HG03175 (cell line): ENCODE results near the gene EPS8.
"Not testable (repeated sequence)": the region's sequence is repeated elsewhere in the genome, so short reads cannot be mapped to it uniquely, and the experiment has no call there.

Source experiments
- ATAC-seq: cut with Tn5 transposase; IDR thresholded peaks from one replicate; pipeline ENCODE4 v1.9.1; 2021; ENCODE audit warnings: mild to moderate bottlenecking, moderate library complexity; ENCODE audit not compliant: unreplicated experiment

The EPS8 gene

DNA sequence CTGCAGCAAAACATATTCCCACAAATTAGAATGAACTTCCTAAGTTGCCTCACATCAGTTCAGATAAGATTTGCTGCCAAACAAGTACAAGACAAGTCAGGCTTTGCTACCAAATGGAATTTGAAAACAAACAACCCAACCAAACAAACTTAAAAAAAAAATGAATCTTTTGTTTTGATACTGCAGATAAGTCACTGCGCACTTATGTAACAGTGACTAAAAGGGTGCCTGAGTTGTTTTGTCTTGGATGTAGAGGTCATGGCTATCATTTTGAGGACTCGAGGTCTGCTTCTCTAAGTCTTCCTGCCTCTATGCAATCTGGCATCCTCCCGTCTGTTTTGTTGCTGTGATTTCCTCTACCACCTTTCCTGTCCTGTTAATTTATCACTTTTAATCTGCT lies 11.1 kb upstream of the EPS8 start:
- ATAC-seq = no peak

DNA sequence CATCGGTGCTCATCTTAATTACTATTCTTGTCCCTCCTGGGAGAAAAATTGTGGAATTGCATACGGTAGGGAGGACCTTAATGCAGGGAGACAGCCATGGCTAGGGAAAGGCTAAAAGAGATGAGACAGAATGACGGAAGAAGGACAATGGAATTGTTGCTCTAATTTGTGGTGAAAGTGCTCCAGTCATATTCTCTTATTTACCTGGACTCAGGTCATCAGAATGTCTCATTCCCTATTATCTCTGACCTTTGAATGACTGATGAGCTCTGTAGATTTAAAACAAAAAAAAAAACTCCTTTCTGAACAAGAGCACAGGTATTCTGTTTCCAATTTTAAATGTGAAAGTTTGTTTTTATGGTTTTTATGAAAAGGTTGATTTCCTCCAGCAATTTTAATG lies 8.6 kb upstream of the EPS8 start:
- ATAC-seq = no peak

DNA sequence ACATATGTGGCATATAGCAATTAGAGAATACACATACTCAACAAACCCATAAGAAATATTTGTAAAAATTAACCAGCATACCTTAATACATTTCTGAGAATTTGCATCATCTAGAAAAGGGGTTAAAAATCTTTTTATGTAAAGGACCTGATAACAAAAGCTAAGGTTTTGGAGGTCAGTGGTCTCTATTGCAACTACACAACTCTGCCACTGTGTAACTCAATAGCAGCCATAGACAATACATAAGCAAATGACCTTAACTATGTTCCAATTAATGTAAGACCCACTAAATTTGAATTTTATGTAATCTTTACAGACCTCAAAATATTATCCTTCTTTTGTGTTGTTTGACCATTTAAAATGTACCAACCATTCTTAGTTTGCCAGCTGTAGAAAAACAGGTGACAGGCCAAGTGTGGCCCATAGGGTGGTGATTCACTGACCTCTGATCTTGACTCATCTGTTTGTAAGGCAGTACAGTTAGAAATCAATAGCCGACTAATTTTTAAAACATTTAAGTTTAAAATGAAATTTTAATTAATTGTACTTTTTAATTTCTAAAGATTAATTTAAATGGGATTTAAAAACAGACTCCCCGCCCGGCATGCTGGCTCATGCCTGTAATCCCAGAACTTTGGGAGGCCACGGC lies 7.4 kb upstream of the EPS8 start:
- no peak for ATAC-seq

DNA sequence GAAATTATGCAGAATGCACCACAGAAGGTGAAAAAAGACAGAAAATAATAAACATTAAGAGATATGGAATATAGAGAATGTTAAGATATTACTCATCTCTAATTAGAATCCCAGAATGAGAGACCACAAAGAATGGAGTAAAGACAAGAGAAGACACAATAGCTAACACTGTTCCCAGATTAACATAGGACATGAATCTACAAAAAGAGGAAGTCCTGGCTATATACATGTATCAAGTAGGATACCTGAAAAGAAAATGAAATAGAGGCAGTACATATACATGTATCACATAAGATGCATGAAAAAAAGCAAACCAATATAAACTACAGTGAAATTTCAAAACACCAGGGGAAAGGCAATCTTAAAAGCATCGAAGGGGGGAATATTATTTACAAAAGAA lies 5.6 kb upstream of the EPS8 start:
- ATAC-seq = no peak

DNA sequence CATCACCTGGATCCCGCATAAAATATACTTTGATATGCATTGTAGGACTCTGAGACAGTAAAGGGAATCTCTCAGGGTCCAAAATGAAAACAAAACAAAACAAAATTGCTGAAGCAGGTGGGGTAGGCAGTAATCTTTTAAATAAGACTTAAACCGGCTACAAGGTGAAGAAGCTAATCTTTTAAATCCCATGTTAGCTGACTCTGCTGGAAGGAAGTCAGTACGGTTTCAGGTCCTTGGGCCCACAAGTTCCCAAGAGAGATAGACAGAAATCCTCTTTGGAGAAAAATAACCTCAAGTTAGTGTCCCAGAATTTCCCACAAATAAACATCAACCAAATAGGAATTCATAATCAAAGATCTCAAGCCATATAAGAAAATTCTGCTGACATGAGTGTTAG lies 5.0 kb upstream of the EPS8 start:
- no peak for ATAC-seq

DNA sequence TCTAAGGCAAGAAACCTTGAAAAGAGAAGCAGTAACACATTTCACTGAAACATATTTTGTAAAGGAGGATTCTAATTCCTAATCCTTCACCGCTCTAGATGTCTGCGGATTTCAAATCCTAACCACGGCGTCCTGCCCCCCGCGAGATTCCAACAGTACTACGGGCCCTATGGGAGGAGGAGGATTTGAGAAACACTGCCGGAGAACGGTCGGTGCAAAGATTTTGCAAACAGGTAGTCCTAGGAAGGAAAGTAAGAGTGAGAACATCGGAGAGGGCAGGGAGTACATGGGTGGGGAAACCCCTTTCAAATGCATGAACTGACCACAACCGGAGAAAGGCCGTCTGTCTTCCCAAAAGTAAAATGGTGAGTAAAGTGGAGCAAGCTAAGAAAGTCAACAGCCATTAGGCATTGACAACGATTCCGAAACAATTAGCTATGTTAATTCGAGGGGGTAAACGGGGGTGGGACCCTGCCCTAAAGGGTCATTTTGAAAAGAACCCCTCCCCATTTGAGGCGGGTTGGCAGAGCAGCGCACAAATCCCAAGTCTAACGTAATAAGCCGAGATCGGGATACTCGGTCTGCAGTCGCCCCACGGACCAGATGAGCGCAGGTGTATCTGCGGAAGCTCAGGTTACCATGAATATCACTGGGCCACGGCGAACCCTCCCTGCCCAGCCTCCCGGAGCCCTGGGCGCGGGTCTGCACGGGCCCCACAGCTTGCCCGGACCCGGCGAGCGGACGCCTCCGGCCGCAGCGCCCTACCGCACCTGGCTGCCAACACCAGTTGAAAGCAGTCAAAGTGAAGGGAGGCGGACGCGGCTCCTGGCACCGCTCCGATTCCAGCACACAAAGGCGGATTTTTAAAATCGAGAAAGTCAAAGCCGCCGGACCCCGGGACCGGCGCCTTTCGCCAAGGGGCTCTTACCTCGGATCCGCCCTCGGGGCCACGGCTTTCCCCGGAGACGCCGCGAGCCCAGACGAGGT lies 662 bp downstream of the EPS8 start:
- peak; percentile 44 for ATAC-seq

DNA sequence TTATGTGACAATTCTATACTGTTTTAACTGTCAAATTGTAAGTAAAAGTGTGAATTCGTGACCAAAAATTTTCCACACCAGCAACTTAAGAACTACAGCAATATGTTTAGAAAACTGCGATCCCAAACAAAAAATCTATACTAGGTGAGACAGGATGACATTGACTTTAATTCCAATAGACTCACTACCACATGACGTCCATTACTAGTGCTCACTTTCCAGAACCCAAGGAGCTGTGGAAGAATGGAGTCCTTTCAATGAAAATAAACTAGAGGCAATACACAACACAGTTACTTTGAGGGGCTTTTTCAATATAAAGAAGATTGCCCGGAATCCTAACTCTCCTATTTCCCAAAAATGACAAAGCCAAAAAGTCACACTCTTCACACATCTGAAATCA lies 1.4 kb downstream of the EPS8 start:
- no peak for ATAC-seq

DNA sequence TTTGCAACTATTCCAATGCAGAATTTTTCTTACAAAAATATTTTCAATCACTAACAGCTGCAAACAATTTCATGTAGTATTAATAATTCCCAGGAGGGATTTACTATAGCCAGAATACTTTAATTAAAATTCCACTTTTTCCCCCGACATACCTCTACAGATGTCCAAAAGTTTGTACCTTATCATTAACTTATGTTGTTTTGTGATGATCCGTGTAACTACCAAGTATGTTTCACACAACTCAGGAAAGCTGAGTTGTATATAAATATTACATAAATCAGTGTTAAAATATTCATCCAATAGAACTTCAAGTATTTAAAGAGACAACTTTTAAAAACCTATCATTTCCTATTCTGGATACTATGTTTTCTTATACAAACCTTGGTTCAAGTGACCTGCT lies 2.4 kb downstream of the EPS8 start:
- no peak for ATAC-seq

DNA sequence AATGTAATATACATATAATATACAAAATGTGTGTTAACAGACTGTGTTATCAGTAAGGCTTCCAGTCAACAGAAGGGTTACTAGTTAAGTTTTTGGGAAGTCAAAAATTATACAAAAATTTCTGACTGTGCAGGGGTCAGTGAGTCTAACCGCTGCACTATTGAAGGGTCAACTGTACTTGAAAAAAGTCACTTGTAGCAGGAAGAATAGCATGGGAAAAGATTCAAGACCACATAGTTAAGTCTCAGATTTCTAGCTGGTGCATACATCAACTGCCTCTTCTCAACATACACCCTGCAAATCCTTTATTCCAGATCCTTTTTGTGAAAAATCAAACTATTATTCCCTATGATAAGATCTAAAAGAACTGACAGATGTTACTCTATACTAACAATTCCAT lies 5.9 kb downstream of the EPS8 start:
- no peak for ATAC-seq

DNA sequence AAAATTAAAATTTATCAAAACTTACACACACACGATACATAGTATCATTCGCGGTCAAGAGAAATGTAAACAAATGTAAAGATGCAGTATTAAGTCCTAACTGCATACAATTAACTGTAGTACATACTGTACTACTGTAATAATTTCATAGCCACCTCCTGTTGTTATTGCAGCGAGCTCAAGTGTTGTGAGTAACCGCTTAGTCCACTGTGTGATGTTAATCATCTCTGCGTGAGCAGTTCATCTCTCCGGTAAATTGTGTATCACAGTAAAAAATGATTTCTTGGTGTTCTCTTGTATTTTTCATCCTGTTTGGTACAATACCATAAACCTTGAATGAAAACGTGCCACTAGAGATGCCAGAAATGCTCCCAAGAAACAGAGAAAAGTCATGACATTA lies 6.5 kb downstream of the EPS8 start:
- no peak for ATAC-seq

DNA sequence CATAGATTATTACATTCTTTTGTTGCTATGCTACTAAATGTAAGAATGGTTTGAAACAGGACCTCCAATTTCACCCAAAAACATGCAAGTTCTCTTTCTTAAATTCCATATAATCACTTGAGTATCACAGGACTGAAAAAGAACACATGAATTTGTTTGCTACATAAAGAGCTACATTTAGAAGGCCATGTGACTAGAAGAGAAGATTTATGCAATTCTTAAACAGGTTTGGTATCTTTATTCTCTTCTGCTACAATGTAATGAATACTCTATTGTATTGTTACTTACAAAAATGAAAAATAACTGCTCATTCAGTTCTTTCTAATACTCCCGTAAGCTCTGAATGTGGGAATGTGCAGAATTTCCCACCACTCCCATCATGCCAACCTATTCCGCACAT lies 9.3 kb downstream of the EPS8 start:
- ATAC-seq = no peak

DNA sequence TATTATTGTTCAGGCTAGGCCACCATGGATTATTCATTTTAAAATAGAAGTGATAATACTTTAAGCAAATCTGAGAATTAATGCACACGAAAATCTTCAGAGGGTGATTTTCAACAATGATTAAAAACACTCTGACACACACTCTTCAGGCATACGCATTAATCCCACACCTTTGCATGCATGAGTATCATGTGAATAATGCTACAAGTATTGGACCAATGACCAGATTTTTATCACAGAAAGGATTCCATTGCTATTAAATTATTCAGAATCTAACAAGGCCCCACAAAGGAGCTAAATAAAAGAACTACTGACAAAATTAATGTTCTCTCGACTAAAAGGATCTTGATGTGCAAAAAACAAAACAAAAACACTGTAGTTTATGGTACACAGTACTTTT lies 11.1 kb downstream of the EPS8 start:
- ATAC-seq = no peak

DNA sequence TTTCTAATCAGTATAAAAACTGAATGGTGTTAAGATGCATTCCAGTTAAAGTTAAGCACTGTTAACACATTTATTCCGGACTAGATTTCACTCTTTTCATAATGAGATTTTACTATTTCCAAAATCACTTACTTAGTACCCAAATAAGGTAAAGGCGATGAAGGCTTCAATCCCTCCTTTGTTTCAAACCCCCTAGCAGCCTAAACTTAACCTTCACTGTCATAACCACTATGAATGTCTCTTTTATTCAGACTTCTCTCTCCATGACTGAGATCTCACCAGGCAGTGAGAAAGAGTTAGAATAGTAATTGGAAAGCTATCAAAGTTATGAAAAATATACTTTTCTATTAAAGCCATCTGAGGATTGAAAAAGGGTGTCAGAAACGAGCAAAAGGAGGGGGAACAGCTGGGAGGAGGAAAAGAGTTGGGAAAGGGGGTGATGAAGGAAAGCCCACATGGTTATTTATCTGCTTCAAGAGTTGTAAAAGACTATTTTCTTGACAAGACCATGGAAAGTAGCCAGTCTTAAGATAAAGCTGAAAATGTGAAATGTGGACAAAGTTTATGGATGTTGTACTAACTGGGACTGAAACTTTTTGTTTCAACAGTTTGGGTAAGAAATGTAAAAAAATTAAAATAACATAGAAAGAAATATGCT lies 11.7 kb downstream of the EPS8 start:
- no peak for ATAC-seq

DNA sequence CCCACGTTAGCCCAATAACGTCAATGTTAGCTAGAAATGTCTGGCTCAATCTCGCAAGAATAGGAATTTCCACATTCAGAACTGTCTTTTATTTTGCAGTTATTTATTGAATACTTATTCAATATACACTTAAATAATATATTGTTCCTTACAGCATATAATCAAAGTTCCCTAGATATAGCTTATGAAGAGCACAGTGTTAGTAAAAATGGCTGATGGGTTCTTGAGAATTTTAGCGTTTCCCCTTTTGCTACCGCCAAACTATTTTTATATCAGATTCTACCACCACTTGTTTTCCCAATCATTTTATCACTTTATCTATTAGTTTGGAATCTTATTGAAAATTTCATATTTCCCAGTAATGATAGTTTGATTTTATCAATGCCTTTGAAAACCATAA lies 12.7 kb downstream of the EPS8 start:
- ATAC-seq = no peak

DNA sequence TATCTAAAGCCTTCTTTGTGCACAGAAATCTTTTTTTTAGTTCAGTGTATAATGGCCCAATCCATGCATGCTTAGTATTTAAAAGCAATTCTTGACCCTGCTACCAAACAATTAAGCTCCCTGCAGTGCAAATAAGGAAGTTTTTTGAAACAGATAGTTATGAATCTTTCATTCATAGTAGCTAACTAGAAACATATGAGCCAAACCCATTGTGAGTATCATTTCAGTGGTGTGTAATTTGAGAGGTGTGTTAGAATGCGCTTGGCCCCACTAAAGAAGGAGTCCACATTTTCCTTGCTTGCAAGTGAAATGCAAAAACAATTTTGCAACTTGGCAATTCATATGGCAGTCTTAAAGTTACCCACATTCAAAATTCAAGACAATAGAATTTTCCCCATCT lies 14.4 kb downstream of the EPS8 start:
- ATAC-seq = no peak

DNA sequence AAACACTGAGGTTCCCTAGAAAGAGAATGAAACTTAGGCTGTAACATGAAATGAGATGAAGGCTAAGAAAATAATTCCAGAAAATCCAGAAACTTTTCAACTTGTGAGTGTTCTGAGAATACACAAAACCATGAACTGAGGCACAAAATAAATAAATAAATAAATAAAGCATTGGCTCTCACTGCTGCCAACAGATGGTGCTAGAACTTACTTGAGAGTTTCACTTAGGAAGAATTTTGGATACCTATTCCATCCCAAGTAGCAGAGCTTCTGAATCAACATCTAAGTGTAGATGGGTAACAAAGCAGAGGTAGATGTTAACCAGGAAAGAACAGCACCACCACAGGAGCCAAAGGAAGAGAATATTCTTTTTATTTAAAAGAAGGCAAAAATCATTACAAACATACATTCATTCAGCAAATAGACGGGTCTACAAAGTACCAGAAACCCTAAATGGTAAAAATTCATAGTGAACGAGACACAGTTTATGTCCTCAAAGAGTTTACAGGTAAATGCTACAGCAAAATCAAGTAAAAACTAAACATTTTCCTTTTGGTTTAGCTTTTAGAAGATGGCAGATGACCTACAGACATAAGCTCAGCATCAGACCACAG lies 16.7 kb downstream of the EPS8 start:
- ATAC-seq = no peak

DNA sequence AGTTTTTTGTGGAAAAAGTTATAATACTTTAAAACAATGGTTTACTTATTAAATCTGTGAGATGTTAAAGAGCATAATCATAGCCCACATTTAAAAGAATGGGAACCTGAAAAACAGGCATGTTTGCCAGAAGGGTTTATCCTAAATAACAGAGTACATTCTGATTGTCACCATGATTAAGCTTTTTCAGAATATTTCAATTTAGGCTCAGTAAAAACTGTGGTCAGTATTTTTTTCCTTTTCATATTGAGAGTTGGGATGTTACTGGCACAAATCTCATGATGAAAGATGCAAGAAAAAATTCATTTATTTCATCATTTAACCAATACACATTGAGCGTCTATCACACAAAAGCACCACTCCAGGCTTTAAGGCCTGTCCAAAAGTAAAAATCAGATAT lies 18.6 kb downstream of the EPS8 start:
- no peak for ATAC-seq

DNA sequence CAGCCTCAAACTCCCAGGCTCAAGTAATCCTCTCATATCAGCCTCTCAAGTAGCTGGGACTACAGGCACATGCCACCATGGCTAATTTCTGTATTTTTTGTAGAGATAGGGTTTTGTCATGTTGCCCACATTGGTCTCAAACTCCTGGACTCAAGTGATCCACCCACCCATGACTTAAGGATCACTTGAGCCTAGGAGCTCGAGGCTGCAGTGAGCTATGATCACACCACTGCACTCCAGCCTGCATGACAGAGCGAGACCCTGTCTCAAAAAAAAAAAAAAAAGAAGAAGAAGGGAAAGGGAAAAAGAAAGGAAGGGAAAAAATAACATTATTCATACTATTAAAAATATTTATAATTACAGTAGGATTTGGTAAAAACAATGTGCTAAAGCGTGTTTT lies 19.2 kb downstream of the EPS8 start:
- no peak for ATAC-seq

DNA sequence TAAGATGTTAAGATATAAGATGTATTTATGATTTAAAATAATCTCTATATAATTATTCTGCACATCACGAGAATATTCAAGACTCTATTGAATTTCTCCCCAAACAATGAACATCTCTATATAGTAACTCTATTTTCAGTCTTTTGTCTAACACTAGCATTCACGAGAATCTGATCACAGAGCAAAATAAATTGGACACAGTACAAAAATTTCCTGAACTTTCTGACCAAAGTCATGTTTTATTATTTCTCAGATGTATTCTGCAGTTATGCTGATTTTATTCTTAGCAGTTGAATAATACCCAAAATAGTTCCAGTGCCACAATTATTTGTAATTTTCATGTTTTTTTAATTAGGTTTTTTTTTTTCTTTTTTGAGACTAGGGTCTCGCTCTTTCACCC lies 19.6 kb downstream of the EPS8 start:
- no peak for ATAC-seq

DNA sequence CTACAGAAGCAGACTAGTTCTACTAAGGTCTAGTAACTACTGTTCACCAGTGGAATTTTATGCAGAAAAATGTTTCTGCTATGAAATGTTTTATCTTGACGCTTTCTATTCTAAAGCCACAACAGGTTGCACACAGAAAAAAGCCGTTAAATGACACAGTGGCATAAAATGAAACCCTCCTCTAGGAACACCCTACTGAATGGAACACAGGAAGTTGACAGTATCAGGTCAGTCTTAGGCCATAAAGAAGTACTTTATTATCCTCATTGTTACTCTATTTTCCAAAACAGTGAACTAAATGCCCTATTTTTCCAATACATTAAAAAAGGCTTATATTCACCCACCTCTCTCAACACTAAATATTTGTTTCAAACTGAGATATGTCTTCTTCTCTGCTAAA lies 21.9 kb downstream of the EPS8 start:
- ATAC-seq = no peak

DNA sequence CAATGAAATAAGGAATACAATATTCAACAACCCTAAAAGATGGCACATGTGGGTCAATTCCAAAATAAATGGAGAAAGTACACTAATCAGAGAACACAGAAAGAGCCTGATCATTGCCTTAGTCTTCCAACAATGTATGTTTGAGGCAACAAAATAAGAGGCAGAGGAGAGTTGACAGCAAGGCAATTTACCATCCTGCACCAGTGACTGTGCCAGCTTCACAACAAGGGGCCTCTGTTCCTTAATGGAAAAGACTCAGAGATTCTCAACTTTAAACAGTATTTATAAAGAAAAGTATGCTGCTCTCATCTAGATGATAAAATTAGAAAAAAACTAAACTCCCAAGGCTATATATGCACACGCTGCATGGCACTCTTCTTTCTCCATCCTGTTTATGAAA lies 25.9 kb downstream of the EPS8 start:
- no peak for ATAC-seq

DNA sequence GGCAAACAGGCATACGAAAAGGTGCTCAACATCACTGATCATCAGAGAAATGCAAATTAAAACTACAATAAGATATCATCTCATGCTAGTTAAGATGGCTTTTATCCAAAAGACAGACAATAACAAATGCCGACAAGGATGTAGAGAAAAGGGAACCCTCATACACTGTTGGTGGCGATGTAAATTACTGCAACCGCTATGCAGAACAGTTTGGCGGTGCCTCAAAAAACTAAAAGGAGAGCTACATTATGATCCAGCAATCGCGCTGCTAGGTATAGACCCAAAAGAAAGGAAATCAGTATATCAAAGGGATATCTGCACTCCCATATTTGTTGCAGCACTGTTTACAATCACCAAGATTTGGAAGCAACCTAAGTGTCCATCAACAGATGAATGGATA lies 27.0 kb downstream of the EPS8 start:
- ATAC-seq = not testable (repeated sequence)
